HUES6 (cell line): ENCODE measurements around the gene OR6P1.

ENCODE experiments used
- H3K27ac ChIP-seq: 2 replicates; pipeline ENCODE4 v1.7.0; 2013; ENCODE audit warnings: low read depth, mild to moderate bottlenecking, low read length, inconsistent platforms
- H3K27me3 ChIP-seq: 2 replicates; pipeline ENCODE4 v1.6.1; 2013; ENCODE audit warnings: low read length; ENCODE audit not compliant: control insufficient read depth, insufficient read depth
- H3K36me3 ChIP-seq: 2 replicates; pipeline ENCODE4 v1.6.1; 2013; ENCODE audit warnings: low read length; ENCODE audit not compliant: control insufficient read depth, insufficient read depth
- H3K4me1 ChIP-seq: 2 replicates; pipeline ENCODE4 v1.6.1; 2013; ENCODE audit warnings: low read length; ENCODE audit not compliant: control insufficient read depth, insufficient read depth
- H3K4me3 ChIP-seq: 2 replicates; pipeline ENCODE4 v1.5.1; 2013; ENCODE audit warnings: low read depth, low read length
- H3K9ac ChIP-seq: one replicate; pipeline ENCODE4 v1.6.1; 2013; ENCODE audit warnings: mild to moderate bottlenecking, low read length
- H3K9me3 ChIP-seq: 2 replicates; pipeline ENCODE4 v1.6.1; 2013; ENCODE audit warnings: low read depth, low read length; ENCODE audit not compliant: control insufficient read depth, insufficient read depth

The OR6P1 gene

DNA sequence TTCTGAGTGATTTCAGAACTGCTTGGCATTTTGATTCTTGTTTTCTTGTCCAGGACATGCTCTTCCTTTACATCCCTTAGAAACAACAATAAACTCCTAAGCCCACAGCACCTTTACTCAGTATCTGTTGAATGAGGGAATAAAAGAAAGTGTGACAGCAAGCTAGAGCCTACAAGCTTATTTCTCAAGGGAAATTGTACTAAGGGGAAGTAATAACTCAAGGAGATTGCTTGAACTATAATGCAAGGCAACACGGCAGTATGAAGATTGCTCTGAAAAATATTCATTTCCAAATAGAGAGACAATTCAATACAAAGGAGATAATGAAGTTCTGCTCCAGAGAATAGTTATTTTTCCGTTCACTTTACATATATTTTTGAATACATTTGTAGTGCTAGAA is 6.5 kb downstream of the OR6P1 start:
- no peak overlapping the region for H3K27ac ChIP-seq
- no peaks in the 10 kb centered on the region for H3K36me3 ChIP-seq
- H3K9me3 ChIP-seq: no peaks in the 10 kb centered on the region
- no peaks in the 10 kb centered on the region for H3K4me1 ChIP-seq
- no peaks in the 10 kb centered on the region for H3K27me3 ChIP-seq
- H3K4me3 ChIP-seq: no peak overlapping the region
- no peak overlapping the region for H3K9ac ChIP-seq

DNA sequence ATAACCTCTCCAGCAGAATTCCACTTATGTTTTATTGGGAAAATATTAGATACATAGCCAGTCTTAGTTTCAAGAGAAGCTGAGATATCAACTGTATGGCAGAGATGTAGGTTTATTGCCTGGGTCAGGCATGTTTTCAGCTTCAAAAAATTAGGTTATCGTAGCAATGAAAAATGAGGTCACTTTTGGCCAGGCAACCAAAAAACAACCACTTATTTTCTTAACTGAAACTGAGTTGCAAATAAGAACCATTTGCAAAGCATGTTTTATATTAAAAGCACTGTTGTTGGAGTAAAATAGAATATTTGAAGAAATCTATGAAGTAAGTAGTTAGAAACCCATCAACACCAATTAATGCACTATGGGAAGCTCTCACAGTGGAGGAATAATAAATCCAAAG is 10.7 kb downstream of the OR6P1 start:
- H3K27ac ChIP-seq: no peak overlapping the region
- no peaks in the 10 kb centered on the region for H3K27me3 ChIP-seq
- no peaks in the 10 kb centered on the region for H3K4me1 ChIP-seq
- H3K4me3 ChIP-seq: no peak overlapping the region
- H3K36me3 ChIP-seq: no peaks in the 10 kb centered on the region
- H3K9me3 ChIP-seq: no peaks in the 10 kb centered on the region
- no peak overlapping the region for H3K9ac ChIP-seq

DNA sequence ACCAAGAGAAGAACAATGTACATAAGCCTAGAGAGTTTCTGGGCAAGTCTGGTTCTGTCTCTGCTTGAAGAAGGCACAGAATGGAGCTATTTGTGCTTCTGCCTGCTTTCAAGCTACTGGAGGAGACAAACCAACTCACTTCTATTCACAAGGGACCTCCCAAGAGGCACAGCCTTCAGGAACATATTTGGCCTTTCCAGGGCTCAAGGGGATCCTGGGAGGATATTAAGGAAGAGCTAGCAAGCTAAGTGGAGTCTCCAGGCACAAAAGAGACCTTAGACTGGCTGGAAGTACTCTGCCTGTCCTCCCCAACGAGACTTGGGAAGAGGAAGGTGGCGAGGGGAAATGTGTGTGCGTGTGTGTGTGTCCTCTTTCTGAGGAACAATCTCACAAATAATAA is 16.0 kb downstream of the OR6P1 start, which contains the start of gene OR6Y1:
OR6Y1 (minus strand) TSS at position 54 of the 400 bp plus-strand sequence. CDS start 6,300 bp downstream, outside the sequence.
- Histone ChIP-seq H3K36me3 (no peaks in the 10 kb centered on the region), H3K27me3 (no peaks in the 10 kb centered on the region), H3K9ac (no peak within 1 kb of the TSS), H3K27ac (no peak within 1 kb of the TSS), H3K4me3 (no peak within 1 kb of the TSS), H3K9me3 (no peaks in the 10 kb centered on the region), H3K4me1 (no peaks in the 10 kb centered on the region)

DNA sequence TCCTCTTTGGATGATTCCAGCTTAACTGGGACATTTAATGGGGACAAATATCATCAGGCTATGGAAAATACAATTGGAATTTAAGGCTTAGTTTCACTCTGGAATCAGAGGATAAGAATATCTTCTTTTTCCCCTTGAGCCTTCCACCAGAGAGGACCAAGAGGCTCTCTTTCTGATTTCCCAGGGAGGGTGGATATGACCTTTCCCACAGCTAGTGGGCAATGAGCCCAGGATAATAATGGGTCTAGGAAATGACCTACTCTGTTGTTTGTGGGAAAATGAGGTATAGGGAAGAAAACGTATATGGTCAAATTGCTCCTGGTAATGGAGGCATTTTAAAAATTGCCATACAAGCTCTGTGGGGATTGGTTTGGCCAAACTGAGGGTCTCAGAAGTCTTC is 18.1 kb downstream of the OR6P1 start:
- Histone ChIP-seq H3K9me3 (no peaks in the 10 kb centered on the region), H3K4me3 (no peak overlapping the region), H3K36me3 (no peaks in the 10 kb centered on the region), H3K27me3 (no peaks in the 10 kb centered on the region), H3K9ac (no peak overlapping the region), H3K4me1 (no peaks in the 10 kb centered on the region), H3K27ac (no peak overlapping the region)

DNA sequence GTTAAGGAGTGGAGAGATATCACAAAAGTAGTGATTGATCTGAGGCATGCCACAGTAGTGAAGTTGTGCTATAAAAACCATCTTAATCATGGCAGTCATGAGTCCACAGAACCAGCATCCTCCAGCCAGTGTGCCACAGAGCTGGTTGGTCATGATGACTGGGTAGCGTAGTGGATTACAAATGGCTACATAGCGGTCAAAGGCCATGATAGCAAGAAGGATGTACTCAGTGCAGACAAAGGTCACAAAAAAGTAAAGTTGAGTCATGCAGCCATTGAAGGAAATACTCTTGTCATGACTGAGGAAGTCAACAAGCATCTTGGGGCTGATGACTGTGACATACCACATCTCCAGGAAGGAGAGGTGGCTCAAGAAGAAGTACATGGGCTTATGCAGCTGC is 22.8 kb downstream of the OR6P1 start:
- Histone ChIP-seq H3K4me1 (no peaks in the 10 kb centered on the region), H3K36me3 (no peaks in the 10 kb centered on the region), H3K27me3 (no peaks in the 10 kb centered on the region), H3K4me3 (no peak overlapping the region), H3K9me3 (no peaks in the 10 kb centered on the region), H3K9ac (no peak overlapping the region), H3K27ac (no peak overlapping the region)

DNA sequence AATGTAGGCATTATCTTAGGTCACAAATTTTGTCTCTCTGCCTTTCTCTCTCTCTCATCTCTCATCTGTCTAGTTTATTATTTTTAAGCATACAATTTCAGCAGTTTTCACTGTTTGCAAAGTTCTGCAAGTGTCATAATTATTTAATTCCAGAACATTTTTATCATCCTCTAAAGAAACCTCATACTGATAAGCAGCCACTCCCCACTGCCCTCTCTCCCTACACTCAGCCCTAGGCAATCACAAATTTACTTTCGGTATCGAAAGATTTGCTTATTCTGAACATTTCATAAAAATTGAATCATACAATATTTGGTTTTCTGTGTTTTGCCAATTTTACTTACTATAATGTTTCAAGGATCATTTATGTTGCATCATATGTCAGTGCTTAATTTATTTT is 32.8 kb downstream of the OR6P1 start:
- Histone ChIP-seq H3K9ac (no peak overlapping the region), H3K27ac (no peak overlapping the region), H3K4me3 (no peak overlapping the region), H3K36me3 (no peaks in the 10 kb centered on the region), H3K27me3 (no peaks in the 10 kb centered on the region), H3K4me1 (no peaks in the 10 kb centered on the region), H3K9me3 (no peaks in the 10 kb centered on the region)

DNA sequence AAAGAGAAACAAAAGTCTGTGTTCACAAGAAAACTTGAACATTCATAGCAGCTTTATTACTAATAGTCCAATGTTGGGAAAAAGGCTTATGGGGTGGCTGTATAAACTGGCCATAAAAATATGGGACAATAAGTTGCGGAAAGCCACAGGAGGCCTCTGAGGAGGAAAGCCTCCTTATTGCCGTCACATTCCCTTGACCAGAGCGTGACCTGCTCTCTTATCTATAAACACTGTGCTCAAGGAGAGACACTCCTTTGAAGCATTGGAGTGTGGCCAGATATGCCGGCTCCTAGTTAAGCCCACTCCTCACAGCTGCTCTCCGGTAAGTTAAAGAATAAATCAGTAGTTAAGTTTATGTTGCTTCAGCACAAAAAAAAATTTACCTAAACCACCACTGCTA is 35.9 kb downstream of the OR6P1 start:
- Histone ChIP-seq H3K4me1 (no peaks in the 10 kb centered on the region), H3K36me3 (no peaks in the 10 kb centered on the region), H3K27me3 (no peaks in the 10 kb centered on the region), H3K27ac (no peak overlapping the region), H3K9me3 (no peaks in the 10 kb centered on the region), H3K4me3 (no peak overlapping the region), H3K9ac (no peak overlapping the region)

DNA sequence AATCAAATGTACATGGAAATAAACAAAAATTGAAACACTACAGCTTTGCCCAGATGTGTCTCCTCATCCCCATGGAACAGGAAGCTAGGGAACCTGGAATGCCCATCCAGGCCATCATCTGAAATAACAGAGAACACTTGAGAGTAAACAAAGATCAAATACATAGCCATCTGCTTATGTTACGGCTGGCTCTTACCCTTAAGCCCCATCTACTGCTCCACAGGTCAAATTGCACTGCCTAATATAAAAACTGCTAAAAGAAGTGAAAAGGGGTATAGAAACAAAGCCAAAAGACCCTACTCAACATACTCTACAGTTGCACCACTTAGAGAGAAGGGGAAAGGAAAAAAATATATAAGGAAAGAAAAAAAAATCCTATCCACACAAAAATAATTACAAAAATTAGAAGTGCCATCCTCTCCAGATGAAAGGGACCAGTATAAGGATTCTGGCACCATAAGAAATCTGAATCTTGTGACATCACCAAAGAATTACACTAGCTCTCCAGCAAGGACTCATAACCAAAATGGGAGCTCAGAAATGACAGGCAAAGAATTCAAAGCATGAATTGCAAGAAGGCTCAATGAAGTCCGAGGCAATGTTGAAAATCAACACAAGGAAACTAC is 43.1 kb downstream of the OR6P1 start:
- no peak overlapping the region for H3K9ac ChIP-seq
- no peak overlapping the region for H3K4me3 ChIP-seq
- no peaks in the 10 kb centered on the region for H3K4me1 ChIP-seq
- H3K9me3 ChIP-seq: no peaks in the 10 kb centered on the region
- H3K36me3 ChIP-seq: no peaks in the 10 kb centered on the region
- H3K27ac ChIP-seq: no peak overlapping the region
- no peaks in the 10 kb centered on the region for H3K27me3 ChIP-seq

DNA sequence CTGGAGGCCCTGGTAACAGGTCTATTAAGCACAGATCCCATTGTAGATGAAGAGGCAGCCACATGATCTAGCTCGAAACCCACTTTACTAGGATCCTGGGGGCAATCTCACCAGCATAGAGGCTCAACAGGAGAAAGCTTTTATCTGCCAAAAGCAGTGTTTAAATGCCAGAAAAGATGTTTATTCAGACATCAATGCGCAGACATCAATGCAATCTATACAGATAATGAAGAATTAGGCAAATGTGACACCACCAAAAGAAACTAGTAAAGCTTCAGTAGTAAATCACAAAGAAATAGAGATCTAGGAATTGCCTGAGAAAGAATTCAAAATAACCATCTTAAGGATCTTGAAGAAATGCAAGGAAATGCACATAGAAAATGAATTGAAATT is 48.7 kb downstream of the OR6P1 start:
- Histone ChIP-seq H3K36me3 (no peaks in the 10 kb centered on the region), H3K27ac (no peak overlapping the region), H3K9ac (no peak overlapping the region), H3K4me1 (no peaks in the 10 kb centered on the region), H3K4me3 (no peak overlapping the region), H3K9me3 (no peaks in the 10 kb centered on the region), H3K27me3 (no peaks in the 10 kb centered on the region)

DNA sequence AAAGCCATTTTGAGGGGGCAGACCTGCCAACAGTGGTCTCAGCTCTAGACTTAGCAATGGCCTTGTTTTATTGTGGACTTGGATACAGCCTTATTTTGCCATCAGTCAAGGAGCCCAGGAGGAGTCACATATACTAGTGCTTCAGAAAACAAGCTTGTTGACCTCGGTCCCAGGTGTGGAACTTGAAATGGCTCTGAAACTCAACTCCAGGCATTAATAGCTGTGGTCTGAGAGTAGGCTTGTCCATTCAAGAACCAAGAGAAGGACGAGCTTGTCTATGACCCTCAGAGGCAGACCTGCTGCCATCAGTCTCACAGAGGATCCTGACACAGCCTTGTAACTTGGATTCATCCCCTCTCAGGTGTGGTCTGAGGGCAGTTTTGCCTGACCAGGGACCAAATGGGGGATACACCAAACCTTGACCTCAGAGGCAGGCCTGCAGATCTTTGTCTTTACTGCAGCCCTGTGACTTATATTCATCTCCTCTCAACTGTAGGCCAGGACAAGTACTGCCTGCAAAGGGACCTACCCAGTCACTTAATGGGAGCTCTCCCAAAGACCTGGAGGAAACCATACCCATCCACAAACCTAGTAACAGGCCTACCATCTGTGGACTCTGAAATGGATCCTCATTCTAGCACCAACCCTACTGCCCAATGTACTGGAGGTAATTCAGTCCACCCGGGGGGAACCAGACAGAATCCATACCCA is 49.3 kb downstream of the OR6P1 start:
- H3K9me3 ChIP-seq: no peaks in the 10 kb centered on the region
- no peaks in the 10 kb centered on the region for H3K4me1 ChIP-seq
- H3K36me3 ChIP-seq: no peaks in the 10 kb centered on the region
- H3K9ac ChIP-seq: no peak overlapping the region
- H3K27ac ChIP-seq: no peak overlapping the region
- no peaks in the 10 kb centered on the region for H3K27me3 ChIP-seq
- H3K4me3 ChIP-seq: no peak overlapping the region

DNA sequence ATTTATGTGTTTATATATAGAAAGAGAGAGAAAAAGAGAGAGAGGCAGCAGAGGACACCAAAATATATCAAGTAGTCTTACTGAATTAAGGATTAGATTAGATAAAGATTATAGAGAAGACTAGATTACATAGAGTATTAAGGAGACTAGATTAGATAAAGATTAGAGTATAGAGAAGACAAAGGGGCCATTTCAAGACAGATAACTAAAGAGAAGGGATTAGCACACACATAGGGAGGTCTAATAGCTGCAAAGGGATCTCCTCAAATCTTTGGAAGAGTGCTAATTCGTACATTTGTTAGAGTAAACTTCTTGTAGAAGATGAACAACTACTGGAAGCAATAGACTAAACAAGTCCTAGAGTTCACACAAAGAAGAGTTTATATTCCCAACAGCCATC is 50.4 kb downstream of the OR6P1 start:
- Histone ChIP-seq H3K4me1 (no peaks in the 10 kb centered on the region), H3K4me3 (no peak overlapping the region), H3K27ac (no peak overlapping the region), H3K36me3 (no peaks in the 10 kb centered on the region), H3K9ac (no peak overlapping the region), H3K27me3 (no peaks in the 10 kb centered on the region), H3K9me3 (no peaks in the 10 kb centered on the region)
